Progenitor cell of endocrine pancreas (in vitro differentiated cells): ENCODE measurements around the gene ACOX3. TPM values are rescaled to one million over a fixed set of nuclear protein-coding genes. Genes with fewer than 3 reads are reported as not detected.

Experiments used
- DNase-seq: peaks from one replicate; pipeline ENCODE4 v3.0.0; 2021; ENCODE audit warnings: low spot score; ENCODE audit not compliant: unreplicated experiment
- H3K27ac Mint-ChIP-seq: 2 replicates; pipeline ENCODE4 v1.8.0; 2021; ENCODE audit warnings: mild to moderate bottlenecking, moderate library complexity, mixed read lengths
- H3K27me3 Mint-ChIP-seq: 2 replicates; pipeline ENCODE4 v1.8.0; 2021; ENCODE audit warnings: mixed read lengths
- H3K36me3 Mint-ChIP-seq: 2 replicates; pipeline ENCODE4 v1.8.0; 2022; ENCODE audit warnings: mixed read lengths; ENCODE audit not compliant: insufficient read depth
- H3K4me1 Mint-ChIP-seq: 2 replicates; pipeline ENCODE4 v1.8.0; 2021; ENCODE audit warnings: low read depth, mixed read lengths
- H3K4me3 Mint-ChIP-seq: 2 replicates; pipeline ENCODE4 v1.8.0; 2021; ENCODE audit warnings: low read depth, mild to moderate bottlenecking, moderate library complexity, mixed read lengths
- H3K9me3 Mint-ChIP-seq: 2 replicates; pipeline ENCODE4 v1.8.0; 2021; ENCODE audit warnings: low read depth, mixed read lengths
- total RNA-seq: library from RNA; stranded (reverse); gene quantifications from 2 replicates; pipeline ENCODE4 v1.2.1, GENCODE V29; 2021
- TF ChIP-seq, protein P1 (sequence below): fragments of 200-600 bp; sonication (generic); IDR thresholded peaks from one replicate; pipeline ENCODE4 v1.5.0; 2021; ENCODE audit warnings: antibody characterized with exemption, mild to moderate bottlenecking; ENCODE audit not compliant: unreplicated experiment

ACOX3 gene
- total RNA-seq, 1 donor from 2014 or later = 22.6 TPM

GRCh38 chr4:8419222-8420041, 21.1 kb downstream of the ACOX3 start:
- Mint-ChIP-seq H3K27ac (no peak overlapping the region), H3K27me3 (no peaks in the 10 kb centered on the region), H3K36me3 (no peaks in the 10 kb centered on the region), H3K4me1 (peaks cover 2% of the 10 kb centered on the region), H3K4me3 (no peak overlapping the region), H3K9me3 (no peaks in the 10 kb centered on the region)
- TF ChIP-seq, protein P1, sequence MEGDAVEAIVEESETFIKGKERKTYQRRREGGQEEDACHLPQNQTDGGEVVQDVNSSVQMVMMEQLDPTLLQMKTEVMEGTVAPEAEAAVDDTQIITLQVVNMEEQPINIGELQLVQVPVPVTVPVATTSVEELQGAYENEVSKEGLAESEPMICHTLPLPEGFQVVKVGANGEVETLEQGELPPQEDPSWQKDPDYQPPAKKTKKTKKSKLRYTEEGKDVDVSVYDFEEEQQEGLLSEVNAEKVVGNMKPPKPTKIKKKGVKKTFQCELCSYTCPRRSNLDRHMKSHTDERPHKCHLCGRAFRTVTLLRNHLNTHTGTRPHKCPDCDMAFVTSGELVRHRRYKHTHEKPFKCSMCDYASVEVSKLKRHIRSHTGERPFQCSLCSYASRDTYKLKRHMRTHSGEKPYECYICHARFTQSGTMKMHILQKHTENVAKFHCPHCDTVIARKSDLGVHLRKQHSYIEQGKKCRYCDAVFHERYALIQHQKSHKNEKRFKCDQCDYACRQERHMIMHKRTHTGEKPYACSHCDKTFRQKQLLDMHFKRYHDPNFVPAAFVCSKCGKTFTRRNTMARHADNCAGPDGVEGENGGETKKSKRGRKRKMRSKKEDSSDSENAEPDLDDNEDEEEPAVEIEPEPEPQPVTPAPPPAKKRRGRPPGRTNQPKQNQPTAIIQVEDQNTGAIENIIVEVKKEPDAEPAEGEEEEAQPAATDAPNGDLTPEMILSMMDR = no peak
- no peak for DNase-seq

GRCh38 chr4:8417071-8417614, 23.4 kb downstream of the ACOX3 start:
- no peak for DNase-seq
- Mint-ChIP-seq H3K27ac (no peak overlapping the region), H3K9me3 (no peaks in the 10 kb centered on the region), H3K4me1 (peaks cover 2% of the 10 kb centered on the region), H3K36me3 (no peaks in the 10 kb centered on the region), H3K27me3 (no peaks in the 10 kb centered on the region), H3K4me3 (no peak overlapping the region)
- TF ChIP-seq, protein P1 = no peak

DNA sequence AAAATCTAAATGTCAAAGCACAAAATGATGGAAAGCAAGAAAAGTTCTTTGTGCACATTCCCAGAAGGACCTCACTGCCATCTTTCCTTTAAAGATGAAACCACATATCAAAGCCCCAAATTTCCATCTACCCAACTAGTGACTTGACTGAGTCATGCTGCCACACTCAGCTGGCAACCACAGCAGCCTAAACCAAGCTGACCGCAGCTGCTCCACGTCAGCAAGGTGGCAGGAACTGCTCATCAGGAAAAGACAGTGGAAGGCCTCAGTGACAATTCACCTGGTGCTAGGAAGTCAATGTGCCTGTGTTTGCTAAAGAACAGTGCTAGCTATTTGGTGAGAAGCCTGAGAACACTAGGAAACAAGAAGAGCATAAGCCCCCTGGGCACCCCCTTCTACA, 26.1 kb downstream of the ACOX3 start:
- Mint-ChIP-seq H3K27me3 (no peaks in the 10 kb centered on the region), H3K36me3 (no peaks in the 10 kb centered on the region), H3K27ac (no peak overlapping the region), H3K9me3 (no peaks in the 10 kb centered on the region), H3K4me1 (peaks cover under 1% of the 10 kb centered on the region), H3K4me3 (no peak overlapping the region)
- no peak for DNase-seq
- TF ChIP-seq, protein P1 = no peak

DNA sequence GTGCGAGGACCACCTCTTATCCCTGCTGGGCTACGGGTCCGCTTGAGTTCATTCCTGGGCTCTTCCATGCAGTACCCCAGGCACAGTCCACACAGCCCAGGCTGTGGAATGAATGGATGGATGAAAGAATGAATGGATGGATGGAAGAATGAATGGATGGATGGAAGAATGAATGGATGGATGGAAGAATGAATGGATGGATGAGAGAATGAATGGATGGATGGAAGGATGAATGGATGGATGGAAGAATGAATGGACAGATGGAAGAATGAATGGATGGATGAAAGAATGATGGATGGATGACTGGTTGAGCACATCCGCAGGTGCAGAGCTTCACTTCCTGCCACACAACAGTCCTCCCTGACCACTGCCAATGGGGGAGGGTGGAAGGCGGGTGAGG, 28.2 kb downstream of the ACOX3 start:
- H3K27ac Mint-ChIP-seq = no peak overlapping the region
- TF ChIP-seq, protein P1 = no peak
- H3K27me3 Mint-ChIP-seq = no peaks in the 10 kb centered on the region
- no peaks in the 10 kb centered on the region for H3K9me3 Mint-ChIP-seq
- H3K4me1 Mint-ChIP-seq = no peaks in the 10 kb centered on the region
- peaks cover 4% of the 10 kb centered on the region for H3K36me3 Mint-ChIP-seq
- no peak overlapping the region for H3K4me3 Mint-ChIP-seq
- no peak for DNase-seq

DNA sequence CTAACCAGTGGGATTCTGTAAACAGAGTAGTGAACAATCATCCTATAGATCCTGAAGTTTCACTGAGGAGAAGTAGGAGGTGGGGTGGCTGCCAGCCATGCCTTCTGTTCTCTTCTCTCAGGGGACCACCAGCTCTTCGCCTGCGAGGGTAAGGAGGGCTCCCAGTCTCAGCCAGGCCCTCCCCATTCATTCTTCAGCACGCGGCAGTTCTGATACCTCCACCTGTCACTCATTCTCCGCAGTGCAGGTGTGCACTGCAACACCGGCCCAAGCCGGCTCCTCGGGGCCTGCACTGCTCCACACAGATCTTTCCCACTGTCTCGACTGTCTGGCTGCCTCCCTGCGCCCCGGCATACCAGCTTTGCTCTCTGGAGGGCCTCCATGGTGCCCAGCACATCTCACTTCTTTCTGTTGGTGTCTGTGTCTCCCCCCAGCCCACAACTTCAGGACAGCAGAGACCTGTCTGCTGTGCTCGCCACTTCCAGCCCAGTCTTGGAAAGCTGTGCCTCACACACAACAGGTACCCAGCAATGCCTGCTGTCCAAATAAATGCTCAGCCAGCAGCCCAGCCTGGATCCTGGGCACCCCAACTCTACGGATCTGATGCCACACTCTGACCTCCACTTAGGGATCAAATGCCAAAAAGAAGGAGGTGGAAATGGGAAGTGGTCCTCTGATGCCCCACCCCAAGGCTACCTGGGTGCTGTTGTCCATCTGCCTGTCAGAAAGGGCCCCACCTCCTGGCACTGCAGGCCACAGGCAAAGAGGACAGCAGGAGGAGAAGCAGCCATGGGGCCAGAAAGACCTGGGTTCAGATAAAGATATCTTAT, 29.0 kb downstream of the ACOX3 start:
- Mint-ChIP-seq H3K27me3 (no peaks in the 10 kb centered on the region), H3K4me3 (no peak overlapping the region), H3K36me3 (peaks cover 5% of the 10 kb centered on the region), H3K4me1 (no peaks in the 10 kb centered on the region), H3K27ac (no peak overlapping the region), H3K9me3 (peaks cover under 1% of the 10 kb centered on the region)
- TF ChIP-seq, protein P1 = no peak
- DNase-seq = no peak
